GM10248 (cell line): ENCODE measurements around the gene EML5.

Source experiments
- CTCF ChIA-PET: fragments of 300-600 bp; sonication (Branson Sonifier 250); formaldehyde crosslinking; extraction: SDS; loops from one replicate; lab custom pipeline; 2021; ENCODE audit warnings: antibody characterized with exemption; lab: Yijun Ruan, JAX
- POLR2A ChIA-PET: fragments of 350-650 bp; sonication (Branson Sonifier 250); formaldehyde crosslinking; extraction: SDS; loops from one replicate; lab custom pipeline; 2020; ENCODE audit warnings: antibody characterized with exemption; lab: Yijun Ruan, JAX
- DNase-seq: peaks from one replicate; pipeline ENCODE4 v3.0.0; 2012; ENCODE audit errors: extremely low spot score
- TF ChIP-seq, protein P1 (sequence below): IDR thresholded peaks from 2 replicates; pipeline ENCODE4 v1.5.1; 2012; ENCODE audit warnings: mild to moderate bottlenecking, low read depth; ENCODE audit errors: extremely low read depth, missing control alignments, control extremely low read depth

EML5 gene

DNA sequence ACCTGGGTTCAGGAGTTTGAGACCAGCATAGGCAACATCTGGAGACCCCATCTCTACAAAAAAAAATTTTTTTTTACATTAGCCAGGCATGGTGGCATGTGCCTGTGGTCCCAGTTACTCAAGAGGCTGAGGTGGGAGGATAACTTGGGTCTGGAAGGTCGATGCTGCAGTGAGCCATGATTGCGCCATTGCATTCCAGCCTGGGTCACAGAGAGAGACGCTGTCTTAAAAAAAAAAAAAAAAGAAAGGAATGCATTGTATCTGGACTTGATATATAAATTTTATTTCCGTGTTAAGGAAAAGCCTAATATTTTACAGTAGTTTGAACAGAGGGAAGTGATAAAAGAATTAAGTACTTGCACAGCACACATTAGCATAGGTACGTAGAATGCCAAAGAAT lies 132.7 kb downstream of the EML5 start:
- POLR2A ChIA-PET, result no interaction called here
- TF ChIP-seq, protein P1, sequence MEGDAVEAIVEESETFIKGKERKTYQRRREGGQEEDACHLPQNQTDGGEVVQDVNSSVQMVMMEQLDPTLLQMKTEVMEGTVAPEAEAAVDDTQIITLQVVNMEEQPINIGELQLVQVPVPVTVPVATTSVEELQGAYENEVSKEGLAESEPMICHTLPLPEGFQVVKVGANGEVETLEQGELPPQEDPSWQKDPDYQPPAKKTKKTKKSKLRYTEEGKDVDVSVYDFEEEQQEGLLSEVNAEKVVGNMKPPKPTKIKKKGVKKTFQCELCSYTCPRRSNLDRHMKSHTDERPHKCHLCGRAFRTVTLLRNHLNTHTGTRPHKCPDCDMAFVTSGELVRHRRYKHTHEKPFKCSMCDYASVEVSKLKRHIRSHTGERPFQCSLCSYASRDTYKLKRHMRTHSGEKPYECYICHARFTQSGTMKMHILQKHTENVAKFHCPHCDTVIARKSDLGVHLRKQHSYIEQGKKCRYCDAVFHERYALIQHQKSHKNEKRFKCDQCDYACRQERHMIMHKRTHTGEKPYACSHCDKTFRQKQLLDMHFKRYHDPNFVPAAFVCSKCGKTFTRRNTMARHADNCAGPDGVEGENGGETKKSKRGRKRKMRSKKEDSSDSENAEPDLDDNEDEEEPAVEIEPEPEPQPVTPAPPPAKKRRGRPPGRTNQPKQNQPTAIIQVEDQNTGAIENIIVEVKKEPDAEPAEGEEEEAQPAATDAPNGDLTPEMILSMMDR, result no peak
- DNase-seq, result no peak
- CTCF ChIA-PET, result no interaction called here

DNA sequence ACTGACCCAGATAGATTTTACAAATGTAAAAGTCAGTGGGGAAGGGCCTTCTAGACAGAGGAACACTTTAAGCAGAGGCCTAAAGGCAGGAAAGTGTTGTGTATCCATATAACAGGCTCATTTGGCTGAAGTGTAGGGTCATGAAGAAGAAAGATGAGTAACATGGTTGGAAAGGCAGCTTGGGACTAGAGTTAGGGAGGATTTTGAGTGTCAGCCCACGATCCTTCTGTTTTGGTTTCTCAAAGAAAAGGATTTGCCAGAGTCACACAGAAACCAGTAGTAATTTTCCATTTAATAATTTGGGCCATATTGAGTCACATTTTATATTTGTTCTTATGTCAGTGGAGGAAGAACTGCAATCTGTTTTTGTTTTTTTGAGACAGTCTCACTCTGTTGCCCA lies 153.5 kb downstream of the EML5 start:
- no peak for DNase-seq
- ChIA-PET POLR2A (no interaction called here), CTCF (no interaction called here)
- TF ChIP-seq, protein P1, result no peak

DNA sequence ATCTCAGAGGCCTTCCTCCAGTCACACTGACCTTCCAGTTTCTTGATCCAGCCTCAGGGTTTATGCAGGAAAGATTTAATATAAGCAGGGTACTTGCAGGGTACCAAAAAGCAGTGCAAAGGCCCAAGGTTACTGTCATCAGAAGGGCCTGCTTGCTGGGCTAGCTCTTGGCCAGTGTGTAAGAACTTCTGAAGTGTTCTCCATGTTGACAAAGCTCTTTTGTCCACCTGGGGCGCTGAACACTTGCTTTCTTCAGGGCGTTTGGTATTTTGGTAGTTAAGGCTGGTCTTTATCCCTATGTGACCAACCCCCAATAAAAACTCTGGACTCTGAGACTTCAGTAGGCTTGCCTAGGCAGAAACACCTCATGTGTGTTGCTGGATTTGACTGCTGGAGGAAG lies 160.2 kb downstream of the EML5 start:
- no peak for DNase-seq
- ChIA-PET POLR2A (no interaction called here), CTCF (interaction anchor here (1.2 to 4.1 kb wide), 4 partner anchors 10 to 118 kb away, joined by 3 to 24 read pairs (median 4); no protein-coding TSS in a partner anchor)
- TF ChIP-seq, protein P1, result no peak

DNA sequence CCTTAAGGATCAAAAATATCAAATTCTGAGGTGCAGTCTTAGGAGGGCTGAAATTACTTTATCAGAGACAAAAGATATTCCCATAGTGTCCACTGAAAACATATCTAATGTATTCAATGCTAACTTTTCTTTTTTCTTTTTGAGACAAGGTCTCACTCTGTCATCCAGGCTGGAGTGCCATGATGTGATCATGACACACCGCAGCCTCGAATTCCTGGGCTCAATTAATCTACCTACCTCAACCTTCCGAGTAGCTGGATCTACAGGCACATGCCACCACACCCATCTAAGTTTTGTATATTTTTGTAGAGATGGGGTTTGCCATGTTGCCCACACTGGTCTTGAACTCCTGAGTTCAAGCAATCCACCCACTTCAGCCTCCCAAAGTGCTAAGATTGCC lies 161.7 kb downstream of the EML5 start:
- CTCF ChIA-PET, result no interaction called here
- no peak for DNase-seq
- TF ChIP-seq, protein P1, result no peak
- POLR2A ChIA-PET, result no interaction called here

DNA sequence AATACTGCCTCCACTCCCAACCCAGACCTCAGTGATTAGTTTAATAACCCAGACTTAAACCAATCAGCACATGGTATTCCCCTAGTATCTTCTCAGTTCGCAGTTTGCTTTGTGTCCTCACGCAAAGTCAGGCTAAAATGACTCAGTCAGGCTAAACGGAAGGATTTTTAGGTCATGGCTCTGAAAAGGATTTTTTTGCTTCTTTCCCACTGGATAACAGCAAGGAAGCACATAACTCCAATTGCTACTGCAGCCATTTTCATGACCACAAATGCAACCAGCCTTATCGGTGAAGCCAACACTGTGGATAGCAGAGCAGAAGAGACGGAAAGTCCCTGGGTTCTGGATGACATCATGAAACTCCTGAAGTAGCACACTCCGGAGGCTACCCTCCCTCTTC lies 162.2 kb downstream of the EML5 start:
- ChIA-PET POLR2A (no interaction called here), CTCF (no interaction called here)
- TF ChIP-seq, protein P1, result no peak
- DNase-seq, result no peak

DNA sequence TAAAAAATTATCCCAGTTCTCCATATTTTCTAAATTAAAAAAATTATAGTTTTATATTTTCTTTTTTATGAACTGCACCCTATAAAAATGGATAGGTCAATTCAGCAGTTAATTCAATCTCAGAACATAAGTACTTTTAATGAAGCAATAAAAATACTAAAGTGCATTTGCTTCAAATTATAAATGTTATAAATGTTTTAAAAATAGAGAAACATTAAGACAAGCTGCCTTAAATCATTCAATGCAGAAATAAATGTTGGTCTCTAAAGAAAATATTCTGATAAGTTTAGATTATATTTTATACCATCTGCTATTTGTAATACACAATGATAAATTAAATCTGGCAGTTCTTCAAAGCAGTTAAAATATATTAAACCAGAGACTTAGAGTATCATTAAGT lies 164.3 kb downstream of the EML5 start:
- TF ChIP-seq, protein P1, result no peak
- no peak for DNase-seq
- CTCF ChIA-PET, result interaction anchor here (1.7 to 2.0 kb wide), 2 partner anchors 12 to 39 kb away, joined by 4 to 6 read pairs; no protein-coding TSS in a partner anchor
- POLR2A ChIA-PET, result no interaction called here

DNA sequence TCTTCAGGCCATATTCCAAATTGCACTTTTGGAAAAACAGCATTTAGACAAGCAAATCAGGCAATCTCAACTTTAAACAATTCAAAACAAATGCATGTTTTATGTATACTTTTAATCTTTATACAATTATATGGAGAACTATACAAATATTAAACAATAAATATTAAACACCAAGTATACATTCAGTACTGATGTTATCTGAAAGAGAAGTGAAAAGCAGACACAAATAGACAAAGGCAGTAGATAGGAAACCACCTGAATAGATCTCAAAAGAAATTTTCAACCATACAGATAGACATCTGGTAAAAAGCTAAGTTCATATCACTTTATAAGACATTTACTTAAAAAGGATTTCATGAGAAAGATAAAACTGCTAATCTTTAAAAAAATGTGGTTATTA lies 164.7 kb downstream of the EML5 start:
- ChIA-PET CTCF (interaction anchor here (1.7 to 2.0 kb wide), 2 partner anchors 12 to 40 kb away, joined by 4 to 6 read pairs; no protein-coding TSS in a partner anchor), POLR2A (no interaction called here)
- TF ChIP-seq, protein P1, result no peak
- no peak for DNase-seq
